GM12865 (cell line): Measurements from ENCODE around the gene SLFN12L.

ENCODE experiments used
- DNase-seq: peaks from one replicate; pipeline ENCODE4 v3.0.0; 2010; ENCODE audit warnings: low read depth
- H3K4me3 ChIP-seq: 2 replicates; pipeline ENCODE4 v1.5.1; 2011; ENCODE audit warnings: mild to moderate bottlenecking, low read depth, low read length, control low read depth
- CTCF ChIP-seq: IDR thresholded peaks from 2 replicates; pipeline ENCODE4 v1.5.1; 2011; ENCODE audit warnings: low read length, control low read depth, low read depth, inconsistent platforms; ENCODE audit not compliant: insufficient read depth; ENCODE audit errors: missing control alignments

Gene SLFN12L

GRCh38 chr17:35555691-35556090 lies 18.2 kb upstream of the SLFN12L start:
- no peak for DNase-seq
- peak; percentile 25 for TF ChIP-seq CTCF
- no peak overlapping the region for H3K4me3 ChIP-seq

GRCh38 chr17:35554668-35555067 lies 17.2 kb upstream of the SLFN12L start:
- DNase-seq: peak; percentile 44
- TF ChIP-seq CTCF: no peak
- H3K4me3 ChIP-seq: no peak overlapping the region

DNA sequence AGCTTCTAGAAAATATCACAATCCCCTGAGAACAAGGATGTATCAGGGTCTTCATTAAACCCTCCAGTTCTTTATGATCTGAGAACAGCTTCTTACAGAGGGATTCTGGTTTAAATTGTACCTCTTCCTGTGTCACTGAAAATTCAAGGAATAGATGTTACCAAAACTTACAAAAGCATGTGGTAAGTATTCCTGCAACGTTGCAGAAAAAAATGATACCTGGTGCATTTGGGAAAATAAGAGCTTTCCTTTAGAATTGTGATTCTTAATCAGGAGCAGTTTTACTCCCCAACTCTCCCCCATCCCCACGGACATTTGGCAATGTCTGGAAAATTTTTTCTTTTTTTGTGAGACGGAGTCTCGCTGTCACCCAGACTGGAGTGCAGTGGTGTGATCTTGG lies 15.8 kb upstream of the SLFN12L start:
- H3K4me3 ChIP-seq: no peak overlapping the region
- no peak for TF ChIP-seq CTCF
- DNase-seq: no peak

- TF ChIP-seq CTCF: no peak
- DNase-seq: no peak
- H3K4me3 ChIP-seq: no peak overlapping the region
Observed at GRCh38 chr17:35548978-35549377, 11.5 kb upstream of the SLFN12L start.

DNA sequence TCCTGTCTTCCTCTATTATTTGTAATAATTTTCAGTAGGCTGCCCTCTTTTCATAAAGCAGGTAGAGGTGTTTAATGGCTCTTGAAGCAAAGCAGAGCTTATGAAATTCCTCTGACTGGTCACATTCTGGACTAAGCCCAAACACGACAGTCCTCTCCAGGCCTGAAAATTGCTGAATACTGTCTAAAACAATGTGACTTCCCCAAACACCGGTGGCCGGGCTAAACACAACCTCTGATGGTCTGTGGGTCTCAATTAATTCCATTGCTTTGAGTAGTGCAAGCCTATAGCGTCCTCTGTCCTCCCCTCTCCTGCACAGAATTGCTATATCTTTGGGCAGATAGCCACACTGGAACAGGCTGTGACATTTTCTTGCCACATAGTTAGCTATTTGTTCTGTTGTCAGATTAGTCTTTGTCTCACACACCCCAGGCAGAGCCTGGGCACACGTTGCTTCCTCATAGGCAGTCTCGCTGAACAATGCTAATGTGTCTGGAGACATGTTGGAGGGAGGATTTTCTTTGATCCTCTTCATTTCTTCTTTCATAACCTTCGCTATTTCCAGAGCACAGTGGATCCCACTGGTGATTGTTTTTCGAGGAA lies 10.8 kb upstream of the SLFN12L start:
- TF ChIP-seq CTCF: no peak
- no peak overlapping the region for H3K4me3 ChIP-seq
- no peak for DNase-seq

GRCh38 chr17:35546487-35546886 lies 9.0 kb upstream of the SLFN12L start:
- DNase-seq: no peak
- TF ChIP-seq CTCF: no peak
- H3K4me3 ChIP-seq: no peak overlapping the region

DNA sequence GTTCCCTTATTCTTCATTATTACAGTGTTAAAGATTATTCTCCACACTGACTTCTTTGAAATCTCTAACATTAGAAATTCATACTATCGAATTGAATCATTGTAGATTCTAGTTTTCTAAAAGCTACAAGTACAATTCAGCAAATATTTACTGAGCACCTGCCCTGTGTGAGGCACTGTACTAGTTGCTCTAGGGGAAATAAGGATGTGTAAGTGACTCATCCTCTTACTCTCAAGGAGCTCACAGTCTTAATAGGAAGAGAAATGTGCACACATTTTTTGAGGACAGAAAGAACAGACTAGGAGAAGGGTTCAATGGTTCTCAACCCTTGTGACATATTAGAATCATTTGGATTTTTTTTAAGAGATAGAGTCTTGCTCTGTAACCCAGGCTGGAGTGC lies 7.7 kb upstream of the SLFN12L start:
- no peak for TF ChIP-seq CTCF
- H3K4me3 ChIP-seq: no peak overlapping the region
- no peak for DNase-seq
